ENCODE results near the gene RHBDD1.

- TF ChIP-seq CTCF (IDR thresholded peaks at IDR 0.05; ENCODE audit: low read length), result no peak
- no peak for TF ChIP-seq EZH2 (IDR thresholded peaks at IDR 0.05; ENCODE audit: borderline replicate concordance, low read length)
These were observed 80.8 kb downstream of the RHBDD1 start for GRCh38 chr2:226916669-226917068.
